Measurements from ENCODE around the gene EPC2.

DNA sequence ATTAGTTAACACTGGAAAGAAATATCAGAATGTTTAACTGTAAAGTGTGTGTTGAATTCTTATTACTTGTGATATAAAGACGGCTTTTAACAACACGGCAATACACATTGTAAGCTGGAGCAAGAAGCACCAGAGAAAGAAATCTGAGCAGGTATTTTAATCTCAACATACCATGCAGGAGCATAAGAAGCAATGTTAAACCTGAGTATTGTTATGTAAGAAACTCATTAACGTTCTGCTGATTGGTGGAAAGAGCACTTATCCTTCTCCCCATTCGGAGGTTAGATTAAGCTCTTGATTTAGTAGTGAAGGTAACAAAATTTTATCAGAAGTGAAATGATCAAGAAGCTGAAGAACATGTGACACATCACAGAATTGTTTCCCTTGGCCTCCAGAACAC is 107.4 kb downstream of the EPC2 start:
- TF ChIP-seq CTCF (IDR thresholded peaks at IDR 0.05) (no peak), TCF7L2 (IDR thresholded peaks at IDR 0.05; ENCODE audit: low read depth, low read length) (no peak), POLR2AphosphoS5 (IDR thresholded peaks at IDR 0.05; ENCODE audit: low read depth, low read length) (no peak), SIN3A (IDR thresholded peaks at IDR 0.05; ENCODE audit: borderline replicate concordance, insufficient read depth, low read depth, low read length) (no peak)
- TF ChIP-seq, protein P1, sequence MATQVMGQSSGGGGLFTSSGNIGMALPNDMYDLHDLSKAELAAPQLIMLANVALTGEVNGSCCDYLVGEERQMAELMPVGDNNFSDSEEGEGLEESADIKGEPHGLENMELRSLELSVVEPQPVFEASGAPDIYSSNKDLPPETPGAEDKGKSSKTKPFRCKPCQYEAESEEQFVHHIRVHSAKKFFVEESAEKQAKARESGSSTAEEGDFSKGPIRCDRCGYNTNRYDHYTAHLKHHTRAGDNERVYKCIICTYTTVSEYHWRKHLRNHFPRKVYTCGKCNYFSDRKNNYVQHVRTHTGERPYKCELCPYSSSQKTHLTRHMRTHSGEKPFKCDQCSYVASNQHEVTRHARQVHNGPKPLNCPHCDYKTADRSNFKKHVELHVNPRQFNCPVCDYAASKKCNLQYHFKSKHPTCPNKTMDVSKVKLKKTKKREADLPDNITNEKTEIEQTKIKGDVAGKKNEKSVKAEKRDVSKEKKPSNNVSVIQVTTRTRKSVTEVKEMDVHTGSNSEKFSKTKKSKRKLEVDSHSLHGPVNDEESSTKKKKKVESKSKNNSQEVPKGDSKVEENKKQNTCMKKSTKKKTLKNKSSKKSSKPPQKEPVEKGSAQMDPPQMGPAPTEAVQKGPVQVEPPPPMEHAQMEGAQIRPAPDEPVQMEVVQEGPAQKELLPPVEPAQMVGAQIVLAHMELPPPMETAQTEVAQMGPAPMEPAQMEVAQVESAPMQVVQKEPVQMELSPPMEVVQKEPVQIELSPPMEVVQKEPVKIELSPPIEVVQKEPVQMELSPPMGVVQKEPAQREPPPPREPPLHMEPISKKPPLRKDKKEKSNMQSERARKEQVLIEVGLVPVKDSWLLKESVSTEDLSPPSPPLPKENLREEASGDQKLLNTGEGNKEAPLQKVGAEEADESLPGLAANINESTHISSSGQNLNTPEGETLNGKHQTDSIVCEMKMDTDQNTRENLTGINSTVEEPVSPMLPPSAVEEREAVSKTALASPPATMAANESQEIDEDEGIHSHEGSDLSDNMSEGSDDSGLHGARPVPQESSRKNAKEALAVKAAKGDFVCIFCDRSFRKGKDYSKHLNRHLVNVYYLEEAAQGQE (IDR thresholded peaks at IDR 0.05; ENCODE audit: insufficient read depth in 1 of 2, low read depth in 2 of 2, low read length in 1 of 2) = no peak
